Measurements from ENCODE around the gene TLDC2. TPM values are rescaled to one million over a fixed set of nuclear protein-coding genes. Genes with fewer than 3 reads are reported as not detected.

Gene TLDC2
- total RNA-seq, 1 experiment from 2014 or later, result 0.32 TPM

DNA sequence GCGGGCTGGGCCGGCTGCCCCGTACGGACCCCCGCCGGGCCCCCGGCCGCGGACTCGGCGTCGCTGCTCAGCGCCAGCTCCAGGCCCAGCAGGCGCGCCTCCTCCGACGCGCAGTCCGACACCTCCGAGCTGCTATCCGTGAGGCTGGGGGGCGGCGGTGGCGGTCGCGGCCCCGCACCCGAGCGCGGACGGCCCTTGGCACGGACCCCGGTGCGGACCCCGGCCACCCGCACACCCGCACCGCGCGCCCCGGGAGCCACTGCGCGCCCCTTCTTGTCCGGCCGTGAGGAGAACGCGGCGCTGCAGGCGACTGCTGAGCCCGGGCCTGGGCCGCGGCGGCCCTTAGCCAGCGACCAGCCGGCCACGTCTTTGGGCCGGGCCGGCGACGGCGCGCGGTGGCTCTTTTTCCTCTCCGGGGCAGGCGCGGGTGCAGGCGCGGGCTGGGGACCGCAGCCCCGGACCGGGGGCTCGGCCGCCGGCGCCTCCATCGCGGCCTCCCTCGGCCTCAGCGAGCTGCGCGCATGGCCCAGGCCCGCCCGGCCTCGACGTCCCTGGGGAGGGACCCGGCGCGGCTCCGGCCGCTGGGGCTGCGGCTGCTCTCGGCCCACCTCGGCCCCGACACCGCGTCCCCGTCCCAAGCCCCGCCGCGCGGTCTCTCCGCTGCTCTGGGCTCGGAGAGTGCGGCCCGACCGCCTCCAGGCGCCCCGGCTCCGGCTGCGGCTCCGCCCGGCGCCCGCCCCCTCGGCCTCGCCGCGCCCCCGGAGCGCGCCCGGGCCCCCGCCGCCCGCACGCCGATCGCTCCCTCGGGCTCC lies 12.9 kb upstream of the TLDC2 start:
- ChIA-PET RAD21 (ENCODE audit: low non-redundant PET in 1 of 2, low total read pairs in 2 of 2, uncharacterized antibody in 2 of 2, unreplicated experiment in 2 of 2) (interaction anchor here in 1 of 2 experiments (1.5 kb wide), 1 partner anchor 27 kb away, joined by 7 read pairs; no protein-coding TSS in a partner anchor), POLR2A (interaction anchor here (1.0 kb wide), 1 partner anchor 27 kb away, joined by 6 read pairs; no protein-coding TSS in a partner anchor), CTCF (interaction anchor here (1.8 to 2.0 kb wide), 2 partner anchors 19 to 27 kb away, joined by 6 to 9 read pairs; no protein-coding TSS in a partner anchor)
- TF ChIP-seq, protein P1, sequence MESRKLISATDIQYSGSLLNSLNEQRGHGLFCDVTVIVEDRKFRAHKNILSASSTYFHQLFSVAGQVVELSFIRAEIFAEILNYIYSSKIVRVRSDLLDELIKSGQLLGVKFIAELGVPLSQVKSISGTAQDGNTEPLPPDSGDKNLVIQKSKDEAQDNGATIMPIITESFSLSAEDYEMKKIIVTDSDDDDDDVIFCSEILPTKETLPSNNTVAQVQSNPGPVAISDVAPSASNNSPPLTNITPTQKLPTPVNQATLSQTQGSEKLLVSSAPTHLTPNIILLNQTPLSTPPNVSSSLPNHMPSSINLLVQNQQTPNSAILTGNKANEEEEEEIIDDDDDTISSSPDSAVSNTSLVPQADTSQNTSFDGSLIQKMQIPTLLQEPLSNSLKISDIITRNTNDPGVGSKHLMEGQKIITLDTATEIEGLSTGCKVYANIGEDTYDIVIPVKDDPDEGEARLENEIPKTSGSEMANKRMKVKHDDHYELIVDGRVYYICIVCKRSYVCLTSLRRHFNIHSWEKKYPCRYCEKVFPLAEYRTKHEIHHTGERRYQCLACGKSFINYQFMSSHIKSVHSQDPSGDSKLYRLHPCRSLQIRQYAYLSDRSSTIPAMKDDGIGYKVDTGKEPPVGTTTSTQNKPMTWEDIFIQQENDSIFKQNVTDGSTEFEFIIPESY (IDR thresholded peaks at IDR 0.05; ENCODE audit: extremely low read depth, insufficient replicate concordance, low read length), result no peak
- peak; percentile 88 for TF ChIP-seq ZFX (IDR thresholded peaks at IDR 0.05)
- TF ChIP-seq, protein P2, sequence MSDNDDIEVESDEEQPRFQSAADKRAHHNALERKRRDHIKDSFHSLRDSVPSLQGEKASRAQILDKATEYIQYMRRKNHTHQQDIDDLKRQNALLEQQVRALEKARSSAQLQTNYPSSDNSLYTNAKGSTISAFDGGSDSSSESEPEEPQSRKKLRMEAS (IDR thresholded peaks at IDR 0.05), result no peak
- TF ChIP-seq POLR2A (IDR thresholded peaks at IDR 0.05; ENCODE audit: borderline replicate concordance, extremely low read depth, insufficient read depth, insufficient read length), result peak; percentile 35
- no TSS peak for BruUV-seq (replicated peaks)
- Histone ChIP-seq H3K9me2 (ENCODE audit: insufficient read depth) (no peaks in the 10 kb centered on the region), H3K9me3 (ENCODE audit: control insufficient read depth in 1 of 2, insufficient read depth in 1 of 2, low read depth in 1 of 2, low read length in 2 of 2) (no peaks in the 10 kb centered on the region), H3K4me2 (ENCODE audit: low read length) (peak overlapping the region; percentile 91), H3K4me1 (ENCODE audit: control insufficient read depth in 1 of 2, insufficient read depth in 2 of 2, low read length in 2 of 2) (peaks cover 16 to 42% of the 10 kb centered on the region in 2 experiments), H3K9ac (ENCODE audit: low read length) (peak overlapping the region; percentile 50), H2AFZ (ENCODE audit: low read depth, low read length, poor library complexity, severe bottlenecking) (no peak overlapping the region), H3K79me2 (ENCODE audit: insufficient read depth, low read length) (peaks cover 31% of the 10 kb centered on the region; the same call in 1 of the 2 replicates), H3K27me3 (ENCODE audit: insufficient read depth, low read length) (no peaks in the 10 kb centered on the region), H3K4me3 (replicated peaks in 1 of 2; ENCODE audit: low read depth in 1 of 2, low read length in 2 of 2) (peak overlapping the region; percentile 28 to 49; a peak in 3 of 4 replicates), H3K36me3 (ENCODE audit: control insufficient read depth in 1 of 2, insufficient read depth in 2 of 2, low read length in 2 of 2) (no peaks in the 10 kb centered on the region), H4K20me1 (ENCODE audit: insufficient read depth) (no peaks in the 10 kb centered on the region), H3K27ac (ENCODE audit: low read depth, low read length) (peak overlapping the region; percentile 85)
- DNase-seq (ENCODE audit: low read depth, low spot score) (no peak), ATAC-seq (peak; percentile 70)
- intact Hi-C loops (cut with micrococcal nuclease), result no loop called here
